H9 (cell line): Measurements from ENCODE around the gene DPYSL5. TPM values are rescaled to one million over a fixed set of nuclear protein-coding genes. Genes with fewer than 3 reads are reported as not detected.
A peak's percentile ranks its signal among the peaks of the same experiment; 100 is the strongest.
"Not testable (repeated sequence)": the region's sequence is repeated elsewhere in the genome, so short reads cannot be mapped to it uniquely, and the experiment has no call there.

Experiments
- DNase-seq: peaks from one replicate; pipeline ENCODE4 v3.0.0-alpha.2; 2017
- H2AFZ ChIP-seq: one replicate; pipeline ENCODE4 v1.6.1; 2013; ENCODE audit warnings: mild to moderate bottlenecking, low read length, control low read depth, moderate library complexity
- H2AK5ac ChIP-seq: 2 replicates; pipeline ENCODE4 v1.6.1; 2013; ENCODE audit warnings: low read length, control low read depth, mixed read lengths; ENCODE audit not compliant: insufficient read length
- H2BK120ac ChIP-seq: one replicate; pipeline ENCODE4 v1.6.1; 2013; ENCODE audit warnings: low read depth, mild to moderate bottlenecking, low read length, control low read depth, inconsistent platforms; ENCODE audit not compliant: poor library complexity, severe bottlenecking
- H2BK12ac ChIP-seq: 2 replicates; pipeline ENCODE4 v1.6.1; 2013; ENCODE audit warnings: low read length, control low read depth, mixed read lengths, low read depth; ENCODE audit not compliant: insufficient read length
- H2BK15ac ChIP-seq: 2 replicates; pipeline ENCODE4 v1.6.1; 2013; ENCODE audit warnings: low read depth, low read length, control low read depth
- H2BK20ac ChIP-seq: one replicate; pipeline ENCODE4 v1.6.1; 2013; ENCODE audit warnings: low read depth, mild to moderate bottlenecking, low read length, control low read depth, inconsistent platforms; ENCODE audit not compliant: poor library complexity, severe bottlenecking
- H2BK5ac ChIP-seq: 2 replicates; pipeline ENCODE4 v1.6.1; 2013; ENCODE audit warnings: low read length, control low read depth, mixed read lengths; ENCODE audit not compliant: insufficient read length
- H3K14ac ChIP-seq: 2 replicates; pipeline ENCODE4 v1.6.1; 2013; ENCODE audit warnings: low read length, control low read depth; ENCODE audit not compliant: insufficient read depth
- H3K18ac ChIP-seq: 2 replicates; pipeline ENCODE4 v1.6.1; 2013; ENCODE audit warnings: low read depth, mild to moderate bottlenecking, mixed read lengths, low read length, control low read depth; ENCODE audit not compliant: insufficient read length
- H3K23ac ChIP-seq: 2 replicates; pipeline ENCODE4 v1.6.1; 2013; ENCODE audit warnings: low read length, control low read depth, mixed read lengths, low read depth; ENCODE audit not compliant: insufficient read length
- H3K23me2 ChIP-seq: 2 replicates; pipeline ENCODE4 v1.6.1; 2013; ENCODE audit warnings: low read depth, mild to moderate bottlenecking, mixed read lengths, low read length, control low read depth; ENCODE audit not compliant: insufficient read length, poor library complexity, severe bottlenecking
- H3K27ac ChIP-seq: 2 replicates; pipeline ENCODE4 v1.5.1; 2013; ENCODE audit warnings: low read length, control low read depth, mixed read lengths, low read depth; ENCODE audit not compliant: insufficient read length
- H3K27me3 ChIP-seq: 2 replicates; pipeline ENCODE4 v1.6.1; 2013; ENCODE audit warnings: low read length, control low read depth, inconsistent platforms; ENCODE audit not compliant: insufficient read depth
- H3K4ac ChIP-seq: 2 replicates; pipeline ENCODE4 v1.6.1; 2013; ENCODE audit warnings: low read depth, mild to moderate bottlenecking, control low read depth, inconsistent platforms, low read length, moderate library complexity
- H3K4me1 ChIP-seq: 2 replicates; pipeline ENCODE4 v1.6.1; 2013; ENCODE audit warnings: low read length, control low read depth, inconsistent platforms; ENCODE audit not compliant: insufficient read depth
- H3K4me2 ChIP-seq: 2 replicates; pipeline ENCODE4 v1.6.1; 2013; ENCODE audit warnings: low read length, control low read depth, mixed read lengths; ENCODE audit not compliant: insufficient read length, insufficient read depth
- H3K56ac ChIP-seq: 2 replicates; pipeline ENCODE4 v1.6.1; 2013; ENCODE audit warnings: low read depth, mild to moderate bottlenecking, mixed read lengths, low read length, control low read depth; ENCODE audit not compliant: insufficient read length
- H3K79me1 ChIP-seq: 2 replicates; pipeline ENCODE4 v1.6.1; 2013; ENCODE audit warnings: low read depth, mild to moderate bottlenecking, moderate library complexity, low read length, control low read depth, inconsistent platforms; ENCODE audit not compliant: insufficient read depth, poor library complexity, severe bottlenecking
- H3K79me2 ChIP-seq: 2 replicates; pipeline ENCODE4 v1.6.1; 2013; ENCODE audit warnings: low read length, control low read depth, inconsistent platforms; ENCODE audit not compliant: insufficient read depth
- H3K9ac ChIP-seq: 2 replicates; pipeline ENCODE4 v1.6.1; 2013; ENCODE audit warnings: low read length, control low read depth, mixed read lengths; ENCODE audit not compliant: insufficient read length; ENCODE audit errors: extremely low read depth
- H3K9me3 ChIP-seq: one replicate; pipeline ENCODE4 v1.6.1; 2013; ENCODE audit warnings: low read depth, low read length, inconsistent platforms; ENCODE audit not compliant: control insufficient read depth
- H3T11ph ChIP-seq: one replicate; pipeline ENCODE4 v1.6.1; 2013; ENCODE audit warnings: mild to moderate bottlenecking, low read length, control low read depth, inconsistent platforms
- H4K20me1 ChIP-seq: one replicate; pipeline ENCODE4 v1.6.1; 2013; ENCODE audit not compliant: control insufficient read depth, insufficient read length, insufficient read depth
- H4K5ac ChIP-seq: 2 replicates; pipeline ENCODE4 v1.6.1; 2013; ENCODE audit warnings: low read depth, mild to moderate bottlenecking, mixed read lengths, low read length, control low read depth; ENCODE audit not compliant: insufficient read length
- H4K8ac ChIP-seq: replicated peaks from 2 replicates; pipeline ENCODE4 v1.6.1; 2013; ENCODE audit warnings: low read length, control low read depth, mixed read lengths, low read depth; ENCODE audit not compliant: insufficient read length
- H4K91ac ChIP-seq: 2 replicates; pipeline ENCODE4 v1.6.1; 2013; ENCODE audit warnings: low read depth, mild to moderate bottlenecking, moderate library complexity, mixed read lengths, low read length, control low read depth; ENCODE audit not compliant: insufficient read length
- H3K27ac Mint-ChIP-seq, 3 experiments: 2 replicates in 2 of 3; 3 replicates in 1 of 3; pipeline ENCODE4 v1.8.0; 2020 to 2021; ENCODE audit warnings: mixed read lengths in 3 of 3, mild to moderate bottlenecking in 1 of 3, moderate library complexity in 1 of 3
- H3K27me3 Mint-ChIP-seq: 2 replicates; pipeline ENCODE4 v1.8.0; 2021; ENCODE audit warnings: low read depth, mild to moderate bottlenecking, moderate library complexity, mixed read lengths
- H3K36me3 Mint-ChIP-seq, 3 experiments: 2 replicates in 2 of 3; 3 replicates in 1 of 3; pipeline ENCODE4 v1.8.0; 2020 to 2021; ENCODE audit warnings: low read depth in 3 of 3, mixed read lengths in 3 of 3; ENCODE audit not compliant: insufficient read depth in 1 of 3
- H3K4me1 Mint-ChIP-seq, 2 experiments: 2 replicates each; pipeline ENCODE4 v1.8.0; 2020; ENCODE audit warnings: mixed read lengths in 2 of 2
- H3K4me3 Mint-ChIP-seq, 2 experiments: 2 replicates in 1 of 2; 3 replicates in 1 of 2; pipeline ENCODE4 v1.8.0; 2020 to 2021; ENCODE audit warnings: mild to moderate bottlenecking in 2 of 2, mixed read lengths in 2 of 2, moderate library complexity in 1 of 2
- H3K9me3 Mint-ChIP-seq, 2 experiments: 2 replicates in 1 of 2; 3 replicates in 1 of 2; pipeline ENCODE4 v1.8.0; 2020; ENCODE audit warnings: mild to moderate bottlenecking in 2 of 2, mixed read lengths in 2 of 2, moderate library complexity in 1 of 2
- CTCF ChIP-seq: fragments of 200-600 bp; sonication (generic); conservative IDR thresholded peaks from 3 replicates; pipeline ENCODE4 v1.8.0; 2021; ENCODE audit warnings: antibody characterized with exemption, mild to moderate bottlenecking
- WGBS: extraction: QIAGEN DNeasy Blood & Tissue Kit; methylation state at CpG from one replicate; pipeline ENCODE4 v1.1.7; 2013; ENCODE audit warnings: missing lambda C conversion rate, low lambda C conversion rate, mixed read lengths; ENCODE audit not compliant: insufficient read length; ENCODE audit errors: extremely low coverage; 5-methylcytosine and 5-hydroxymethylcytosine counted together
- total RNA-seq: library from RNA; stranded (reverse); gene quantifications from 2 replicates; pipeline ENCODE4 v1.2.1, GENCODE V29; 2021

DPYSL5 gene
- total RNA-seq, 1 experiment from 2014 or later: 6.4 TPM

GRCh38 chr2:26880910-26881435 lies 33.0 kb downstream of the DPYSL5 start:
- H3T11ph ChIP-seq: no peak overlapping the region
- H3K79me2 ChIP-seq: no peaks in the 10 kb centered on the region
- no peak overlapping the region for H3K4ac ChIP-seq
- Mint-ChIP-seq H3K4me1 (peaks cover 4 to 9% of the 10 kb centered on the region in 2 experiments), H3K27ac (peak overlapping the region in 1 of 3 experiments; percentile 91; a peak in 1 of 7 replicates), H3K9me3 (no peaks in the 10 kb centered on the region), H3K36me3 (no peaks in the 10 kb centered on the region), H3K27me3 (peaks cover 33% of the 10 kb centered on the region), H3K4me3 (no peak overlapping the region)
- H3K4me2 ChIP-seq: no peak overlapping the region
- no peak overlapping the region for H2BK12ac ChIP-seq
- no CpG with 5 or more reads among the region's 10 CpGs for WGBS
- H3K27ac ChIP-seq: no peak overlapping the region
- H2AFZ ChIP-seq: no peak overlapping the region
- peaks cover 2% of the 10 kb centered on the region for H4K20me1 ChIP-seq
- no peak overlapping the region for H4K8ac ChIP-seq
- no peak overlapping the region for H3K23ac ChIP-seq
- no peak overlapping the region for H3K9ac ChIP-seq
- TF ChIP-seq CTCF: no peak
- peaks cover 2% of the 10 kb centered on the region for H3K79me1 ChIP-seq
- H2BK5ac ChIP-seq: no peak overlapping the region
- H3K4me1 ChIP-seq: no peaks in the 10 kb centered on the region
- no peak overlapping the region; the same call in 1 of the 2 replicates for H3K14ac ChIP-seq
- no peak overlapping the region for H2BK120ac ChIP-seq
- no peak overlapping the region for H4K5ac ChIP-seq
- no peak for DNase-seq
- H2BK15ac ChIP-seq: no peak overlapping the region
- no peaks in the 10 kb centered on the region for H3K27me3 ChIP-seq
- no peak overlapping the region for H4K91ac ChIP-seq
- no peaks in the 10 kb centered on the region for H3K9me3 ChIP-seq
- H3K56ac ChIP-seq: no peak overlapping the region
- H2BK20ac ChIP-seq: no peak overlapping the region
- H2AK5ac ChIP-seq: no peak overlapping the region
- no peak overlapping the region for H3K18ac ChIP-seq
- no peaks in the 10 kb centered on the region for H3K23me2 ChIP-seq

- not testable (repeated sequence) for H3K56ac ChIP-seq, H2BK20ac ChIP-seq, H3K14ac ChIP-seq, H3K9me3 ChIP-seq, H2AK5ac ChIP-seq, H2BK15ac ChIP-seq, H3K27ac ChIP-seq, H2AFZ ChIP-seq, H2BK5ac ChIP-seq, H3K23me2 ChIP-seq, H3K79me2 ChIP-seq, H2BK12ac ChIP-seq, H4K91ac ChIP-seq, H3K4me1 ChIP-seq, H3K9ac ChIP-seq, H3K27me3 ChIP-seq, DNase-seq, H3K23ac ChIP-seq, H3K4me2 ChIP-seq, H4K8ac ChIP-seq, H3K18ac ChIP-seq, H3K4me3 Mint-ChIP-seq, H2BK120ac ChIP-seq, H3K36me3 Mint-ChIP-seq, H3K4ac ChIP-seq, H4K20me1 ChIP-seq, H3T11ph ChIP-seq, H3K27ac Mint-ChIP-seq, H3K79me1 ChIP-seq, H4K5ac ChIP-seq, H3K9me3 Mint-ChIP-seq
- WGBS: no CpG with 5 or more reads among the region's 3 CpGs
- H3K4me1 Mint-ChIP-seq: peaks cover 4 to 12% of the 10 kb centered on the region in 2 experiments
- peaks cover 27% of the 10 kb centered on the region for H3K27me3 Mint-ChIP-seq
Observed at GRCh38 chr2:26882220-26882619, 34.3 kb downstream of the DPYSL5 start.
